Cardiac muscle cell (in vitro differentiated cells and primary cell): ENCODE data around the gene NCOR2. TPM values are rescaled to one million over a fixed set of nuclear protein-coding genes. Genes with fewer than 3 reads are reported as not detected.

Experiments used
- DNase-seq, 2 donors: peaks; one replicate each; pipeline versions ENCODE4 v3.0.0 to v3.0.0-alpha.2; 2010 to 2017; ENCODE audit warnings: low read depth in 1 of 2, low spot score in 1 of 2
- H3K27ac ChIP-seq: fragments of 200-600 bp; sonication (generic); 2 replicates; pipeline ENCODE4 v1.5.1; 2016
- H3K27me3 ChIP-seq: fragments of 200-600 bp; sonication (generic); 2 replicates; pipeline ENCODE4 v1.6.0; 2016; ENCODE audit warnings: control low read depth
- H3K36me3 ChIP-seq: fragments of 200-600 bp; sonication (generic); 2 replicates; pipeline ENCODE4 v1.5.1; 2016; ENCODE audit warnings: control low read depth
- H3K4me1 ChIP-seq: fragments of 200-600 bp; sonication (generic); 2 replicates; pipeline ENCODE4 v1.8.1; 2017; ENCODE audit warnings: low read depth, mild to moderate bottlenecking, mixed run types
- H3K4me3 ChIP-seq: fragments of 200-600 bp; sonication (generic); 2 replicates; pipeline ENCODE4 v1.5.1; 2016; ENCODE audit warnings: mild to moderate bottlenecking
- H3K9me3 ChIP-seq: fragments of 200-600 bp; sonication (generic); 2 replicates; pipeline ENCODE4 v1.5.1; 2017; ENCODE audit warnings: low read depth, mild to moderate bottlenecking, control low read depth
- CTCF ChIP-seq: IDR thresholded peaks from 2 replicates; pipeline ENCODE4 v1.5.1; 2012; ENCODE audit warnings: low read depth, mild to moderate bottlenecking, low read length
- polyA plus RNA-seq: library from polyadenylated mRNA; unstranded; fragments of >200 nt; fragmentation: Nextera tagmentation; extraction: Ambion mirVana; gene quantifications from 2 replicates; pipeline ENCODE4 v1.2.1, GENCODE V29; 2016
- total RNA-seq: library from RNA; depleted of rRNA; stranded (reverse); fragments of >200 nt; gene quantifications from 2 replicates; pipeline ENCODE4 v1.2.3, GENCODE V29; 2016

NCOR2 gene
- total and polyA plus RNA-seq, 2 experiments from 2014 or later: 98.5 to 113 TPM

GRCh38 chr12:124527861-124528561, 39.4 kb downstream of the NCOR2 start:
- H3K9me3 ChIP-seq: no peaks in the 10 kb centered on the region
- H3K4me1 ChIP-seq: peaks cover 23% of the 10 kb centered on the region
- no peaks in the 10 kb centered on the region for H3K27me3 ChIP-seq
- peak; percentile 9 for TF ChIP-seq CTCF
- DNase-seq: no peak
- no peaks in the 10 kb centered on the region for H3K36me3 ChIP-seq
- no peak overlapping the region for H3K4me3 ChIP-seq
- H3K27ac ChIP-seq: no peak overlapping the region

GRCh38 chr12:124525927-124526692, 41.3 kb downstream of the NCOR2 start:
- no peaks in the 10 kb centered on the region for H3K27me3 ChIP-seq
- peaks cover 8% of the 10 kb centered on the region for H3K4me1 ChIP-seq
- no peak for TF ChIP-seq CTCF
- no peak overlapping the region for H3K27ac ChIP-seq
- H3K36me3 ChIP-seq: no peaks in the 10 kb centered on the region
- no peak overlapping the region for H3K4me3 ChIP-seq
- DNase-seq: no peak
- H3K9me3 ChIP-seq: no peaks in the 10 kb centered on the region

GRCh38 chr12:124525455-124525854, 42.0 kb downstream of the NCOR2 start:
- DNase-seq: no peak
- Histone ChIP-seq H3K4me1 (peaks cover 8% of the 10 kb centered on the region), H3K36me3 (no peaks in the 10 kb centered on the region), H3K4me3 (no peak overlapping the region), H3K9me3 (no peaks in the 10 kb centered on the region), H3K27me3 (no peaks in the 10 kb centered on the region), H3K27ac (no peak overlapping the region)
- TF ChIP-seq CTCF: no peak

- H3K4me3 ChIP-seq: no peak overlapping the region
- peaks cover 19% of the 10 kb centered on the region for H3K4me1 ChIP-seq
- no peaks in the 10 kb centered on the region for H3K36me3 ChIP-seq
- TF ChIP-seq CTCF: no peak
- DNase-seq: peak in 1 of 2 donors; percentile 81
- peak overlapping the region; percentile 41 for H3K27ac ChIP-seq
- H3K9me3 ChIP-seq: no peaks in the 10 kb centered on the region
- no peaks in the 10 kb centered on the region for H3K27me3 ChIP-seq
Measured at GRCh38 chr12:124524231-124524925, 43.0 kb downstream of the NCOR2 start.

- Histone ChIP-seq H3K4me3 (no peak overlapping the region), H3K4me1 (peaks cover 31% of the 10 kb centered on the region), H3K27ac (peak overlapping the region; percentile 47), H3K27me3 (no peaks in the 10 kb centered on the region), H3K36me3 (no peaks in the 10 kb centered on the region), H3K9me3 (no peaks in the 10 kb centered on the region)
- DNase-seq: no peak
- no peak for TF ChIP-seq CTCF
Measured at GRCh38 chr12:124523071-124523470, 44.3 kb downstream of the NCOR2 start.
